ENCODE results near the gene CDK10. TPM values are rescaled to one million over a fixed set of nuclear protein-coding genes. Genes with fewer than 3 reads are reported as not detected.
A peak's percentile ranks its signal among the peaks of the same experiment; 100 is the strongest.
"Not testable (repeated sequence)": the region's sequence is repeated elsewhere in the genome, so short reads cannot be mapped to it uniquely, and the experiment has no call there.

CDK10 gene
- total and polyA plus RNA-seq, 8 donors = 33.7 to 253 (median 59.4) TPM

DNA sequence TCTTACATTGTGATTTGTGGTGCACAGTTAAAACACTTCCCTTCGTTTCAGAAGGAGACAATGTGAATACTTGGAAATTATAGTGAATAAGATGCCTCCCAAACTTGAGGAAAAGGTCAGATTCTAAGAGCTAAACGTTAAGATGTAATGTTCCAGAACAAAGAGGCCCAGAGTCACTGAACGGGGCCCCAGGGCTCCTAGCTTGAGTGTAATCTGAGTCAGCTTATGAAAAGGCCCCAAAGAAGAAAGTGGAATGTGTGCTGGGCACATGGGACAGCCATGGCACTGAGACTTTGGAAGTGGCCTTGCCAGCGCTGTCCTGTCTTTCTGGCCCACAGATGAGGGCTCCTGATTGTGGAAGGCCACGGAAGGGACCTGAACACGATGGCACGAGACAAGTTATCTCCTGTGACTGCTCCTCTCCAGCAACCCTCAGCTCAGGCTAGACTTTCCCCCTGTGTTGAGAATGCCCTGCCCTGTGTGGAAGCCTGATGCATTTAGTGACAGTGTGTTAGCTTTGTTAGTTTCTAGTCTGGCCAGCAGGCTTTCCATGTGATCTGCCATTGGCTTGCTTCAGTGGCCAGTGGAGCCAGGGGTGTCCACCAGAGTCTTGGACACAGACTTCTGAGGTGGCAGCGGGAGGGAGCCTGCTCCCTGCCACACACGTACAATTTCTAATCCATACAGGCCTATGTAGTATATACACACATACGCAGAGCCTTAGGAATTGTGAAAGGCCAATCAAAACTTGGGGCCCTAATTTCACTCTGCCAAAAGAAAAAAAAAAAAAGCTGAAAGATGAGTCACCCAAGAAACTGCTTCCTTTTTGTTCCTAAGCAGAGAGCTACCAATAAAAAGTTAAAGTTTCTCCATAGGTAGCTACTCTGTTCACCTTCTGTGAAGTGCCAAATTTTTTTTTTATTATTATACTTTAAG lies 15.7 kb upstream of the CDK10 start:
- 88 to 90% methylated on average over 10 of the region's 10 CpGs for WGBS, 2 donors
- Histone ChIP-seq H3K9me3 (no peaks in the 10 kb centered on the region), H3K4me1 (no peaks in the 10 kb centered on the region), H3K27me3 (no peaks in the 10 kb centered on the region), H3K4me3 (no peak overlapping the region), H3K36me3 (no peaks in the 10 kb centered on the region), H3K27ac (no peak overlapping the region)
- intact Hi-C loops (cut with DNase I) = no loop called here
- TF ChIP-seq, protein P1, sequence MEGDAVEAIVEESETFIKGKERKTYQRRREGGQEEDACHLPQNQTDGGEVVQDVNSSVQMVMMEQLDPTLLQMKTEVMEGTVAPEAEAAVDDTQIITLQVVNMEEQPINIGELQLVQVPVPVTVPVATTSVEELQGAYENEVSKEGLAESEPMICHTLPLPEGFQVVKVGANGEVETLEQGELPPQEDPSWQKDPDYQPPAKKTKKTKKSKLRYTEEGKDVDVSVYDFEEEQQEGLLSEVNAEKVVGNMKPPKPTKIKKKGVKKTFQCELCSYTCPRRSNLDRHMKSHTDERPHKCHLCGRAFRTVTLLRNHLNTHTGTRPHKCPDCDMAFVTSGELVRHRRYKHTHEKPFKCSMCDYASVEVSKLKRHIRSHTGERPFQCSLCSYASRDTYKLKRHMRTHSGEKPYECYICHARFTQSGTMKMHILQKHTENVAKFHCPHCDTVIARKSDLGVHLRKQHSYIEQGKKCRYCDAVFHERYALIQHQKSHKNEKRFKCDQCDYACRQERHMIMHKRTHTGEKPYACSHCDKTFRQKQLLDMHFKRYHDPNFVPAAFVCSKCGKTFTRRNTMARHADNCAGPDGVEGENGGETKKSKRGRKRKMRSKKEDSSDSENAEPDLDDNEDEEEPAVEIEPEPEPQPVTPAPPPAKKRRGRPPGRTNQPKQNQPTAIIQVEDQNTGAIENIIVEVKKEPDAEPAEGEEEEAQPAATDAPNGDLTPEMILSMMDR (IDR thresholded peaks at IDR 0.05) = no peak
- ATAC-seq = no peak
- FAIRE-seq = no peak
- peak in 1 of 6 donors; percentile 19 for DNase-seq

DNA sequence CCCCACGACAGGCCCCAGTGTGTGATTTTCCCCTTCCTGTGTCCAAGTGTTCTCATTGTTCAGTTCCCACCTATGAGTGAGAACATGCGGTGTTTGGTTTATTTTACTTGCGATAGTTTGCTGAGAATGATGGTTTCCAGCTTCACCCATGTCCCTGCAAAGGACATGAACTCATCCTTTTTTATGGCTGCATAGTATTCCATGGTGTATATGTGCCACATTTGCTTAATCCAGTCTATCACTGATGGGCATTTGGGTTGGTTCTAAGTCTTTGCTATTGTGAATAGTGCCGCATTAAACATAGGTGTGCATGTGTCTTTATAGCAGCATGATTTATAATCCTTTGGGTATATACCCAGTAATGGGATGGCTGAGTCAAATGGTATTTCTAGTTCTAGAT lies 14.9 kb upstream of the CDK10 start:
- intact Hi-C loops (cut with DNase I); H3K36me3 ChIP-seq; DNase-seq; ATAC-seq; H3K27ac ChIP-seq; H3K9me3 ChIP-seq; H3K27me3 ChIP-seq; FAIRE-seq; H3K4me1 ChIP-seq; H3K4me3 ChIP-seq: not testable (repeated sequence)
- 90 to 94% methylated on average over 4 of the region's 4 CpGs for WGBS, 2 donors

DNA sequence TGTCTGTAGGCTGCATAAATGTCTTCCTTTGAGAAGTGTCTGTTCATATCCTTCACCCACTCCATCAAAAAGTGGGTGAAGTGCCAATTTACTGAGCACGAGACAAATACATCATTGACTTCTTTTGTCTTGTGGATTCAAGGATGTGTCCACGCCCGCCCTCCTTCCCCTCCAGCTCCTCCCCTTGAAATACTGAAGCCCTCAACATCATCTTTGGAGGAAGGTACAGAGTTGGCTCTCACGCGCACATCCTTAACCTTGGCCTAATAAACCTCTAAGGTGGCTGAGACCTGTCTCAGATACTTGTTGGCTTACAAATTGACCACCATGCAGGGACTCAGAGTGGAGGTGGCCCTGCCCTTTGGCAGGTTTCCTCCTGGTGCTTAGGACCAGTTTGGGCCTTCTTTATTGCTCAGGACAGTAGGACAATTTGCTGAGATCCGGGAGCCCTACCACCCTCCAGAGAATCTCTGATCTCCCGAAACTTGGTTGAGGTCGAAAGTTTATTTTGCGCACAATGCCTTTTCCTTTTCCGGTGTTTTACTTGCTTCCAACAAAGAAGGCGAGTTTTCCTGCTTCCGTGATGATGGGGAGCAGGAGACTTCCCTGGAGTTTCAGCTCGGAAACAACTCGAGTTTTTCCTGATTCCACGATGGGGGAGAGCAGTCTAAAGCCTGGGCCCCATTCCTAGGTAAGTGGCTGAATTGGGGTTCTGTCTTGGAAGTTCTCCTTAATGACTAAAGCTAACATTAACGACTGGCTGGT lies 14.1 kb upstream of the CDK10 start:
- Histone ChIP-seq H3K4me1 (no peaks in the 10 kb centered on the region), H3K27me3 (no peaks in the 10 kb centered on the region), H3K9me3 (no peaks in the 10 kb centered on the region), H3K4me3 (no peak overlapping the region), H3K36me3 (no peaks in the 10 kb centered on the region), H3K27ac (no peak overlapping the region)
- DNase-seq (peak in 1 of 6 donors; percentile 5), FAIRE-seq (no peak), ATAC-seq (no peak)
- intact Hi-C loops (cut with DNase I) = no loop called here
- 87 to 90% methylated on average over 16 of the region's 16 CpGs for WGBS, 2 donors
- TF ChIP-seq, protein P1 (IDR thresholded peaks at IDR 0.05) = no peak

DNA sequence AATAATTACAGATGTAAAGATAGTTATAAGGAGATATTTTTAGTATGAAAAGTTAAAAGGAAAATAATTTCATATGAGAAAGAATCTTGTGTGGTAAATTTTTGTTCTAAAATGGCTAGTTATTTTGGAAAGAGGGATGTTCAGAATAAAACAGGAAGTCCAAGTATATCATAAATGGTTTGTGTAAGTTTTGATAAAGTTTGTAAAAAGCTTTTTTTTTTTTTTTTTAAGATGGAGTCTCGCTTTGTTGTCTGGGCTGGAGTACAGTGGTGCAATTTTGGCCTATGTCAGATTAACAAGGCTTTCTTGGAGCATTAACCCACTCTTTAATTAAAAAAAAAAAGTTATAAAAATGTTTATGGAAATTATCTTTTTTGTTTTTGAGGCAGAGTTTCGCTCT lies 8.2 kb upstream of the CDK10 start:
- Histone ChIP-seq H3K9me3 (no peaks in the 10 kb centered on the region), H3K36me3 (no peaks in the 10 kb centered on the region), H3K27me3 (no peaks in the 10 kb centered on the region), H3K4me1 (no peaks in the 10 kb centered on the region), H3K4me3 (no peak overlapping the region), H3K27ac (no peak overlapping the region)
- DNase-seq (no peak), ATAC-seq (no peak), FAIRE-seq (no peak)
- TF ChIP-seq, protein P1 (IDR thresholded peaks at IDR 0.05) = no peak
- 97 to 98% methylated on average over 2 of the region's 2 CpGs for WGBS, 2 donors
- intact Hi-C loops (cut with DNase I) = no loop called here

DNA sequence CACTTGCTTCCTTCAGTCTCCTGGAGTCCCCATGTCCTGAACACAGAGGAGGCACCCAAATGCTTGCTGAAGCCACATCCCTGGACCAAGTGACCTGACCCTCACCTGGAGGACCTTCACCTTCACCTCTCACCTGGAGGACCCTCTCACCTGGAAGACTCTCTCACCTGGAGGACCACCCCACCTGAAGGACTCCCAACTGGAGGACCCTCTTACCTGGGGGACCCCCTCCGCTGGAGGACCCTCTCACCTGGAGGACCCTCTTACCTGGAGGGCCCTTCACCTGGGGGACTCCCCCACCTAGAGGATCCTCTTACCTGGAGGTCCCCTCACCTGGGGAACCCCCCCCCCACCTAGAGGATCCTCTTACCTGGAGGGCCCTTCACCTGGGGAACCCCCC lies 573 bp upstream of the CDK10 start:
- Histone ChIP-seq H3K27me3 (no peaks in the 10 kb centered on the region), H3K27ac (no peak overlapping the region), H3K4me1 (peaks cover 9 to 16% (median 12%) of the 10 kb centered on the region in 3 donors), H3K4me3 (peak overlapping the region in 2 of 4 donors; percentile 90 to 100), H3K36me3 (peaks cover 0 to 7% (median 0%) of the 10 kb centered on the region in 3 donors), H3K9me3 (no peaks in the 10 kb centered on the region)
- TF ChIP-seq, protein P1 (IDR thresholded peaks at IDR 0.05) = no peak
- DNase-seq = peak in 2 of 6 donors; percentile 38 to 68
- FAIRE-seq = no peak
- intact Hi-C loops (cut with DNase I) = no loop called here
- no peak for ATAC-seq
- 75 to 91% methylated on average over 1 of the region's 1 CpG for WGBS, 2 donors
